Left cardiac atrium (tissue), 4 donors: ENCODE data around the gene KDM1A. TPM values are rescaled to one million over a fixed set of nuclear protein-coding genes. Genes with fewer than 3 reads are reported as not detected.

Experiments used
- ATAC-seq, 2 donors: fragments of 200-7000 bp; cut with Tn5 transposase; one replicate each; pipeline ENCODE4 v1.9.1; 2020; ENCODE audit warnings: mild to moderate bottlenecking in 2 of 2, moderate library complexity in 2 of 2
- DNase-seq: peaks from one replicate; pipeline ENCODE4 v3.0.0-alpha.2; 2020
- intact Hi-C, 2 donors: fragments of 100-400 bp; cut with DNase I; formaldehyde crosslinking; loops; one replicate each; pipeline versions ENCODE4 v1.14.1 to v1.15.1; 2022 to 2023
- microRNA-seq, 2 donors: library from miRNA; unstranded; fragments of <30 nt; microRNA quantifications; one replicate each; pipeline ENCODE4 v1.2.0, GENCODE V29; 2020
- total RNA-seq, 2 donors: library from RNA; stranded (reverse); fragmentation: NEBNext Ultra II Directional; extraction: Animal tissue kit (Norgen Biotek cat#: 25700); gene quantifications; one replicate each; pipeline ENCODE4 v1.2.1, GENCODE V29; 2021
- donor health status: DM: no; HTN: yes; CAD: no.
- donor health status: DM: no; HTN: yes; CAD: no; lungs with severe emphysema.
- donor health status: DM: yes; HTN: yes; CAD: no.
- donor health status: Dilated cardiomyopathy.

KDM1A gene
- total RNA-seq, 2 donors from 2014 or later = 25.0 to 32.1 TPM

- intact Hi-C loops = no loop called here
- DNase-seq = no peak
Measured at GRCh38 chr1:23122023-23122748, 102.9 kb downstream of the KDM1A start.

GRCh38 chr1:23122796-23123195, 103.5 kb downstream of the KDM1A start:
- intact Hi-C loops = no loop called here
- DNase-seq (no peak), ATAC-seq (no peak)

More at GRCh38 chr1:23122023-23122748, 102.9 kb downstream of the KDM1A start:
- peak; percentile 35 to 80 for ATAC-seq

DNA sequence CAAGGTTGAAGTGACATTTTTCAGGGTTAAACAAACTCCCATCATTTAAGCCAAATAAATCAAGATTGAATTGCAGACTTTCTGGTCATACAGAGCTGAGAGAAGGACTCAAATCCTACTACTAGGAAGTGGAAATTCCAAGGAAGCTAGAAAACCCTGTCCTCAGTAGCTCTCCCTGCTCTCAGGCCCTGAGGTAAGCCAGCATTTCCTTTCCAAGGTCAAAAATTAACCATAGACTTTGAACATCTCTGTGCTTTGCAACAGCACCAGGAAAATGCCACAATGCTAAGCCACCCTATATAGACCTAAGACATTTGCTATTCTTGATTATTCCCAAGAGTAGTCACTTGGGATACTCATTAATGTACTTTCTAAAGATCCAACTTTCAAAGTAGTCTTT, 104.3 kb downstream of the KDM1A start:
- intact Hi-C loops = no loop called here
- no peak for ATAC-seq
- DNase-seq = no peak

- DNase-seq = no peak
- intact Hi-C loops = no loop called here
- no peak for ATAC-seq
Measured at GRCh38 chr1:23124259-23125026, 105.2 kb downstream of the KDM1A start.

DNA sequence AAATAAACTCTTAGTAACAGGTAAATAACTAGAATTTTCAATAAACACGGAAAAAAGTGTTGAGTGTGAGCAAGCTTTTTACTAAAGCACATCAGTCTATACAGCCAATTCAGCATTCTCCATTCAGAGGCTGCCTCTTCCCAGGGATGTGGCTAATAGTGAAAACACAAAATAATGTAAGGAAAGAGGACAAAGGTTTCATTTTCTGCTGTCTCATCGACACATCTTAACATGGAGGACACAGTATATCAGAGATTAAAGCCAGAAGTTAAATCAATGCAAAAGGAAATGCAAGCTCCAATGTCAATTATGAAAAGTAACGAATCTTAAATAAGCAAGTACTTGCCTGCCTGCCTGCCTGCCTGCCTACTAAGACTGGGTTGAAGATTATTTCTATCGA, 106.2 kb downstream of the KDM1A start:
- DNase-seq = no peak
- intact Hi-C loops = no loop called here
- no peak for ATAC-seq

DNA sequence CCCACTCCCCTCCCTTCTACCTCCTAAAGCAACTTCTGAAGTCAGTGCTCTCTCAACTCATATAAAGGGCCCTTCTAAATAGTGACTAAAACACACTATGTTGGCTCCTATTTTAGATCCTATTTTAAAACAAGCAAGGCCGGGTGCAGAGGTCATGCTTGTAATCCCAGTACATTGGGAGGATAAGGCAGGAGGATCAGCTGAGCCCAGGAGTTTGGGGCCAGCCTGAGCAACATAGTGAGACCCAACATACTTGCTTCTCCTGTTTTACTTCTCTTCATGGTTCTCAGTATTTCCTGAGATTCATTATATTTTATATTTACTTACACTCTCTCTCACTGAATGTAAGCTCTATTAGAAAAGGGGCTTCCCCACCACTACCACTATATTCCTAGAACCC, 106.9 kb downstream of the KDM1A start:
- intact Hi-C loops = no loop called here
- no peak for DNase-seq
- ATAC-seq = no peak

DNA sequence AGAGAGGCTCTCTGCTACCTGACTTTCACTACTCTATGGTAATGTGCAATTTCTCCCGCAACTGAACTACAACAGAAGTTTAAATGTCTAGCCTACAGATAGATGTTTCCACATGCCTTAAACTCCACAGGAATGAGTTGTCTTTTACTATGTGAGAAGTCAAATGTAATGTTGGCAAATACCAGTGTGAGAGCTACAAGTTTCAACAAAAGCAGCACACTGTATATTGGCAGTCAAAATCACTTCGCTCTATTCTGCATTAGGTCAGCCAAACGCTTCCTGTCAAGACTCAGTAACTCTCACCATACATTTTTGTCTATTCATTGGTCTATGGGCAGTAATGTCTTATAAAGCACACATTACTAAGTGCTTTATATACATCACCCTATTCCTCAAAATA, 107.5 kb downstream of the KDM1A start:
- DNase-seq (no peak), ATAC-seq (no peak)
- intact Hi-C loops = no loop called here

DNA sequence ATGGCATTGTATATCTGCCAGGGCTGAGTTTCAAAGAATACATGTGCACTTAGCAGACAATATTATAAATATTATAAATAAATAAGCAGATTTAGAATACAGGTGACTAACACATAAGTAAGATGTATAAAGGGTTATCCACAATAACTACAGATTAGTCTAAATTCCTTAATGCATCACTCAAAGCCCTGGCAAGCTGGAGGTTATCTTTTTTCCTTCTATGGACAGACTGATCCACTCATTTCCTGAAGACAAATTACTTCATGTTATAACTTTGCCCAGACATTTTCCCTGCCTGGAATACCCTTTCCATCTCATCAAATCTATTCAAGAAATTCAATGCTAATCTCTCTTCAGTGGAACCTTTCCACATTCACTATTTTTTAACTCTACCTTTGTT, 110.6 kb downstream of the KDM1A start:
- ATAC-seq (no peak), DNase-seq (no peak)
- intact Hi-C loops = no loop called here

DNA sequence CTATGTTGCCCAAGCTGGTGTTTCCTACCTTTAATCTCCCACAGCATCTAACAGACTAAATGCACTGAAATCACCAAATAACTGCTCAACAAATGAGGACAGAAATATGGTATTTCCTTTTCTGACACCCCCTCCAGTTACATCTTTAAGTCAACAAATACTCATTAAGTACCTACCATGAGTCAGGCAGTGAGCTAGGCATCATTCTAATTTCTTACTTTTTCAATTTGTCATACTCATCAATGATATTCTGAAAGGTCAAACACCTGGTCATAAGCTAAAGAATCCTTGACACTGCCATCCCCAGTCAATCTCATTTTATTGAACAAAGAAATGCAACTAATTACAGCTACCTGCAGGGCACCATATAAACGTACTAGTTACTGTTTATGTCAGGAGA, 112.8 kb downstream of the KDM1A start:
- intact Hi-C loops = no loop called here
- no peak for ATAC-seq
- DNase-seq = no peak

Small RNA genes lying within 50 kb of the gene (microRNA-seq; reads per million reads assigned to microRNA genes)
- gene MIR3115 = 0 to 0.60 reads per million in 2 donors
- 0 reads per million in 2 donors for gene MIR4419A

Other genes starting within 250 kb of the KDM1A start
- gene LACTBL1, start 46.6 kb upstream of the KDM1A start, total RNA-seq = not detected
- not detected for gene TEX46, start 3.6 kb upstream of the KDM1A start, total RNA-seq
- 10 to 100 TPM; 31.7 to 55.7 TPM for gene LUZP1, start 149.4 kb downstream of the KDM1A start, total RNA-seq
- gene HTR1D, start 198.0 kb downstream of the KDM1A start, total RNA-seq = not detected